NCI-H2196 treated with DMSO at 0.1 percent for 48 hours (cell line): ENCODE data around the gene AVPR2.

Source experiments
- DNase-seq: peaks from one replicate; lab custom pipeline; 2025; ENCODE audit not compliant: unreplicated experiment; lab: John Stamatoyannopoulos, UW

AVPR2 gene

DNA sequence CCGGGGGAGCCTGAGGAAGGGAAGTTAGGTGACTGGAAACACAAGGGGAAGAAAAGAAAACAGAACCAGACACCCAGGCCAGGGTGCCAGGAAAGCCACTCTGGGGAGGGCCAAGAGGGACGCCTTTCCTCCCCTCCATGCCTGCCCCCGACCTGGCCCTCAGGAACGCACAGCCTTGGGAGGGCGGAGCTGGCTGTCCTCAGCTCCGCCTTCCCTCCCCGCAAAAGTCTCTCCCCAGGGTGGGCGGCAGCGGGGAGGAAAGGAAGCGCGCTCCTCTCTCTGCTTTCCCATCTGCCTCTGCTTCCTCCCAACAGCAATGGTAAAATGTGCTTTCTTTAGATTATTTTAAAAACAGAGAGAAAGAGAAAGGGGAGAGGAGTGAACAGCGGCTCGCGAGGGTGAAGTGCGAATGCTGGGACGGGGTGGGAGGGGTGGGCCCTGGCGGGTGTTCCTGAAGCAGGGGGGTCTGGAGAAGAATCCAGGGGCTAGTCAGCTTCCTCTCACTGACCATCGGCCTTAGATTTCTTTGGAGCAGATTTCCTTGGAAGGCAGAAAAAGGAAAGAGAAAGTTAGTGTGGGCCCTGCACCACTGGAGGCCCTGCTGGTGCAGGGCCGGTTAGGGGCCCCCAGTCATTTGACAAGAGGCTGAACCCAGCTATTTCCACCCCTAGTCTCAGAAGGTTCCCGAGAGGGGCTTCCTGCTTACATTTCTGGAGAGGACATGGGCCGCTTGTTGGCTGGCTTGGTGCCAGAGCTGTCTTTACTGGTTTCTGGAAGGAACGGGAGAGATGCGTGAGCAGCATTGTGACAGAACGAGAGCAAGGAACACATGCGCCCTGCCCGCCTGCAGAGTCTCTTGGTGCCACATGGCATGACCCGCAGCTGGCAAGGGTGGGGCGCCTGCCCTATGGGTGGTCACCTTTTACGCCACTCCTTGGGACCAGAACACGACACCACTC, 44.7 kb downstream of the AVPR2 start:
- DNase-seq, result no peak

GRCh38 chrX:153950127-153950526, 45.7 kb downstream of the AVPR2 start:
- DNase-seq, result no peak

- no peak for DNase-seq
These were observed 47.4 kb downstream of the AVPR2 start for GRCh38 chrX:153951683-153952372.

DNA sequence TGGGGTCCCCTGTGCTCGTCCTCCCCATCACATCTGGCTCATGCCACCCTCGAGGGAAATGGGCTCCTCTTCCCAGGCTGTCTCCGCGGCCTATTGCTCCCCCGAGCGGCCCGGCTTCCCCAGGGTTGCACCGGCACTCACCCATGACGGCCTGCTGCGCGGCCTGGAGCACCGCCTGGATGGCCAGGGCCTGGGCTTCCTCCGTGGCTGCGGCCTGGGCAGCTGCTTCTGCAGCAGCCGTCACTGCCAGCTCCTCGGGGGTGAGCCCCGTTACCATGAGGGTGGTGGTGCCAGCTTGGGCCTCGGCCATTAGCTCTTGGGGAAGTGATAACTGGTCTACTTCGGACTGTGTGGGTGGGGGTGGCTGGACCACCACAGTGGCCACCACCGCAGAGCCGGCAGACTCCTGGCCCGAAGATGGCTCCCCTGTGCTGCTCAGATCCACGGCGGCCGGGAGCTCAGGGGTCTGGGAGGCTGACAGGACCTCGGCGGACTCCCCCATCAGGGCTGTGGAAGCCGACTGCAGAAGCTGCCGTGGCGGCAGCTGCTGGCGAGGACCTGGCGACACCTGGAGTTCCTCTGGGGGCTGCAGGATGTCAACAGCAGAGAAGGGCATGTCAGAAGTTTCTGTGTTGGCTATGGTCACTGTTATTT, 48.0 kb downstream of the AVPR2 start:
- DNase-seq, result no peak

DNA sequence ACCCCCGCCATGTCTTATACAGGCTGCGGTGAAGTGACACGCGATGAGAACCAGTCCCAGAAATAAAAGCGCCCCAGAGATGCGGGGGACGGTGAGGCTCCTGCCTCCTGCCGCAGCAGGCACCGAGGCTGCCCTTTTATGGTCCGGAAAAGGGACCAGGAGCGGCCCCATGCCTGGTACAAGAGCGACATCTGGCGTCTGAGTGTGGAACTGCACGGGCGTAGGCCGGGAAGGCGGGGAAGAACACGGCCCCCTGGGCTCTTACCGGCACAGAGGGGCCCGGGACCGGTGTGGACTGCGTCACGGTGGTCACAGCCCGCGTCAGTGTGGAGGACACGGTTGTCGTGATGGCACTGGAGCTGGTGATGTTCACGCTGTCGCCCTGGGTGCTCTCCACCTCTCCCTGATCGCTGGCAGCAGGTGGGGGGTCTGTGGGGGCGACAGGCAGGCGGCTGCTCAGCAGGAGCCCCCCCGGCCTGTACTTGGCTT, 48.9 kb downstream of the AVPR2 start:
- DNase-seq, result peak; percentile 1

- DNase-seq, result no peak
These were observed 49.6 kb downstream of the AVPR2 start for GRCh38 chrX:153953892-153954557.

- DNase-seq, result no peak
These were observed 50.2 kb downstream of the AVPR2 start for GRCh38 chrX:153954558-153955227.

DNA sequence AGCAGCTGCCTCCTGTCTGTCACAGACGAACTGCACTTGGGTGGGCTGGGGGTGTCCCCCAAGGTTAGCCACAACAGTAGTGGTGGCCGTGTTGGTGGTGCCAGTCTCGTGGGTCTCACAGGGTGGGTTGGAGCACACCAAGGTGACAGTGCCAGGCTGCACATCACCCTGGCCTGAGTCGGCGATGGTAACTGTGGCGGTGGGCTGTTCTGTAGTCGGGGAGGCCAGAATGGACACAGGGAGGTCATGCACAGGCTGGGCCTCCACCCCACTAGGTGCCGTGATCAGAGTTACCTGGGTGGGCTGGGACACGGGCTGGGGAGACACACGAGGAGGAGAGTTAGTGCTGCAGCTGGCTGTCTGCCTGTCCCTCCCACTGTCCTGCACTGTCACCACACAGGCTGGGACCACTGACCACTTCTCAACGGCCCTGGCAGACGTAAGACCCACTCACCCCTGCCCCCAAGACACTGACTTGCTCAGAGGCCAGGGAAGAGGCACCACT, 50.8 kb downstream of the AVPR2 start:
- no peak for DNase-seq

DNA sequence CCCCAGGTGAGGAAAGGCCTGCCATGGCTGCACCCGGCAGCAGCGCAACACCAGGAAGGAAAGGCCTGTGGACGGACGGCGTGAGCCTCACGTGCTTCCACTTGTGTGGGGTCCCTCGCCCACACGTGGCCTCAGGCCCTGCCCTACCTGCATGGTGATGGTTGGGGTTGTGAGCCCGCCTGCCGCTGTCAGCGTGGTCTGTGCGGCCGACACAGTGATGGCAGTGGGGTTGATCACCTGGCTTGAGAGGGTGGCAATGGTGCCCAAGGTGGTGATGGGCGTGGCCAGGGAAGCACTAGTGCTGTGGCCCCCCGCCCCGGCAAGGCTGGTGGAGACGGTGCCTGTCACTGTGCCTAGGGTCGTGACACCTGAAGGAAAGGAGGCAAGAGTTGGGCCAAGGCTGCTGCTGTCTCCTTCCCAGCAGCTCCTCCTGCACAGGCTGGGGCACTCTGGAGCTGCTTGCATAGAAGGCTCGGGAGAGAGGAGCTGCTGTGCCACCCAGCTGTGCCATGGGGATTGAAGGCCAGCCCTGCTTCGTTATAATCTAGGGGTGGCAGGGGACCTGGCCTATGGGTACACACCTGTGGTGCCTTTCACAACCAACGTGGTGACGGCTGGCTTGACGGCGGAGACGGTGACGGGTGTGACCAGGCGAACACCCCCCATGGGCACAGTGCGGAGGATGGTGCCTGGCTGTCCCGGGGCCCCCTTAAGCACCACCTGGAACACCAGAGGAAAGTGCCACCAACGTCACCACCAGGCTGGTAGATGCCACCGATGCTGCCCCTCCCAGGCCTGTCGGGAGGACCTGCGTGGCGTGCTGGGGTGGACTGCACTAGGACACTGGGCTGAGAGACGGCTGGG, 51.8 kb downstream of the AVPR2 start:
- DNase-seq, result no peak
